NCI-H2227 treated with DMSO at 0.1 percent for 48 hours (cell line): Measurements from ENCODE around the gene TMEM87B.

Source experiments
- DNase-seq: peaks from one replicate; lab custom pipeline; 2025; lab: John Stamatoyannopoulos, UW

Gene TMEM87B, protein sequence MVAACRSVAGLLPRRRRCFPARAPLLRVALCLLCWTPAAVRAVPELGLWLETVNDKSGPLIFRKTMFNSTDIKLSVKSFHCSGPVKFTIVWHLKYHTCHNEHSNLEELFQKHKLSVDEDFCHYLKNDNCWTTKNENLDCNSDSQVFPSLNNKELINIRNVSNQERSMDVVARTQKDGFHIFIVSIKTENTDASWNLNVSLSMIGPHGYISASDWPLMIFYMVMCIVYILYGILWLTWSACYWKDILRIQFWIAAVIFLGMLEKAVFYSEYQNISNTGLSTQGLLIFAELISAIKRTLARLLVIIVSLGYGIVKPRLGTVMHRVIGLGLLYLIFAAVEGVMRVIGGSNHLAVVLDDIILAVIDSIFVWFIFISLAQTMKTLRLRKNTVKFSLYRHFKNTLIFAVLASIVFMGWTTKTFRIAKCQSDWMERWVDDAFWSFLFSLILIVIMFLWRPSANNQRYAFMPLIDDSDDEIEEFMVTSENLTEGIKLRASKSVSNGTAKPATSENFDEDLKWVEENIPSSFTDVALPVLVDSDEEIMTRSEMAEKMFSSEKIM

DNA sequence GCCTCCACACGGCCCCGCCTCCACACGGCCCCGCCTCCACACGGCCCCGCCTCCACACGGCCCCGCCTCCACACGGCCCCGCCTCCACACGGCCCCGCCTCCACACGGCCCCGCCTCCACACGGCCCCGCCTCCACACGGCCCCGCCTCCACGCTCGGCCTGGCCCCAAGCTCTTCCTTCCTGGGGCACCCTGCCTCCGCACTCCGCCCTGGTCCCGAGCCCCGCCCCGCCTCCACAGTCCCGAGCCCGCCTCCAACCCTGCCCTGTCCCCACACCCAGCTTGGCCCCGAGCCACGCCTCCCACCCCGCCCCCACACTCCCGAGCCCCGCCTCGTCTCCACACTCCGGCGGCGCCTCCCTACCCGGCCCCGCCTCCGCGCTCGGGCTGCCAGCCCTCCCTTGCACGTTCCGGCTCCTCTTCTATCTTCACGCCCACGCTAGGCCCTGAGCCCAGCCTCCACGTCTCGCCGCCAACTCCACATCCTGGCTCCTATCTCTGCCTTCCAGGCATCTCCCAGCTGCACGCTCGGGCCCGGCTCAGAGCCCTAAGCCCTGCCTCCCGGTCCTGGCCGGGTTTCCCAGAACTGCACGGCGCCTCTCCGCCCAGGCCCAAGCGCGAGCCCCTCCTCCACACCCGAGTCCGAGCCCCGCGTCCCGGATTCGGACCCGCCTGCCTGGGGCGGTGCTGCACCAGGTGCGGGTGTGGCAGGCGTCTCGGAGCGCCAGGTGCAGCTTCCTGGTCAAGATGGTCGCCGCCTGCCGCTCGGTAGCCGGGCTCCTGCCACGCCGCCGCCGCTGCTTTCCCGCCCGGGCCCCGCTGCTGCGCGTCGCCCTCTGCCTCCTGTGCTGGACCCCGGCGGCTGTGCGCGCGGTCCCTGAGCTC is at the start of gene TMEM87B:
Gene TMEM87B (plus strand): TSS at position 423 of the 883 bp plus-strand sequence. CDS start 323 bp downstream, at position 746.
- DNase-seq = peak; percentile 92

DNA sequence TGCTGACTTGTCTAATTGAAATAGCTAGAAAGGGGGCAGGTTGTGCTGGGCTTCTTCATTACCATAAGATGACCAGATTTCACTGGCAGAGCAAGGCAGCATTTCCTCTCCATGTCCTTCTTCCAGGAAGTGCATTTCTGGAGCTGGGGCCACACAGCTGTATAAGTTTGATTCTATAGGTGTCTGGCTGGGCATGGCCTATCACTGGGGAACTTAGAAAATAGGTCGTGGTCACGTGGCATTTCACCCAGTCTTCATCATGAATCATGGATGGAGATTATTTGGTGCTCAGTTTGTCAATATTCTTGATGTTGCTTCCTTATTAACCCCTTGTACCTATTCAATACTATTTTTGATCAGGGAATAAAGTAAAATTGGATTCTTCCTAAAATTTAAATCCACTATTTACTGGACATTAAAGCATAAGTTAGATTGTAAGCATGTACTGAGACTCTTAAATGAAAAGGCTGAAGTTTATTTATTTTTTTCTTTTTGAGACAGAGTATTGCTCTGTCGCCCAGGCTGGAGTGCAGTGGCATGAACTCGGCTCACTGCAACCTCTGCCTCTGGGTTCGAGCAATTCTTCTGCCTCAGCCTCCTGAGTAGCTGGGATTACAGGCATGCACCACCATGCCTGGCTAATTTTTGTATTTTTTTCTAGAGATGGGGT is 49.5 kb upstream of the TMEM87B start:
- no peak for DNase-seq

DNA sequence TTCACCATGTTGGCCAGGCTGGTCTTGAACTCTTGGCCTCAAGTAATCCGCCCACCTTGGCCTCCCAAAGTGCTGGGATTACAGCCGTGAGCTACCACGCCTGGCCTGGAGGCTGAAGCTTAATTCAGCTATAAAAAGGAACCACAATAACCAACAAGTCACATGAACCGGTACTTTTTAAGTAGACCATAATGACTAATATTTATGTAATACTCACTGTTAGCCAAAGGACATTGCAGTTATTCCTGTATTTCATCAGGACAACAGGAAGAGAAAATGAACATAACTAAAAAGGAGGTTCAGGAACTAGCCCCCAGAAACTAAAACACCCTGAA is 49.0 kb upstream of the TMEM87B start:
- DNase-seq = no peak

DNA sequence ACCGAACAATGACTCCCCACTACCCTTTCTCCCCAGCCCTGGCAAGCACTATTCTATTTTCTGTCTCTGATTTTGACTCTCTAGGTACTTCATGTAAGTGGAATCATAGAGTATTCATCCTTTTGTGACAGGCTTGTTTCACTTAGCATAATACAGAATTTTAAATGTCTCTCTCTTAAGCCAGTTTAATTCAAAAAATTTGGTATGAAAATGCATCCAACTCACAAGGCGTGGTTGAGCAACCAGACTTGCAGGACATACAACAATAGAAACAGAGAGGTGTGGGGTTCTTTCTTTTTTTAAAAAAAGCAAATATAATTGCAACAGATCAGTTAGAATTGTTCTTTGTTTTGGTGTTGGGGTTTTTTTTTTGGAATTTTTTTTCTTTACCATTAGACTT is 47.6 kb upstream of the TMEM87B start:
- no peak for DNase-seq

DNA sequence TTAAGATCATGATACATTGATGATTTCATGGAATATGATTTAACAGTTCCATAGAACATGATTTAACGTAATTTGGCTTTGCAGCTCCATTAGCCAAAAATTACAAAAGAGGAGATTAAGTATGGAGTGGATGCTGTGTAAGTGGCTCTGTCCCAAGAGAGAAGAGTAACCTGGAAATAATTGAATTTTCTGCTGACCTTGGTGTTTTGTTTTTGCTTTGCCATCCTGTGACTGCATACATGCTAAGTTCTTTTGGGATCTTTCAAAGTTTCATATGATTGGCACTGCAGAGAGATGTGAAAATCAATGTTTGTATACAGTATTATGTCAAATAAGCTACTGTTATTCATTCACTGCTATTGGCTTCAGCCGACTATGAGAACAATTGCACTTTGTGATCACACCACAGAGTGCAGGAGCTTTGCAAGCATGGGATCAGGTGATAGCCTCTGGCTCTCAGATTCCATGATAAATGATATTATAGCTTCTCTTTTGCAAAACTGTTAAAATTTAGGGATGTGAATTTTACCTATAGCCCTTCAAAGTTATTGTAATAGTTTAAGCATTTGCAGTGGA is 46.1 kb upstream of the TMEM87B start:
- DNase-seq = no peak

DNA sequence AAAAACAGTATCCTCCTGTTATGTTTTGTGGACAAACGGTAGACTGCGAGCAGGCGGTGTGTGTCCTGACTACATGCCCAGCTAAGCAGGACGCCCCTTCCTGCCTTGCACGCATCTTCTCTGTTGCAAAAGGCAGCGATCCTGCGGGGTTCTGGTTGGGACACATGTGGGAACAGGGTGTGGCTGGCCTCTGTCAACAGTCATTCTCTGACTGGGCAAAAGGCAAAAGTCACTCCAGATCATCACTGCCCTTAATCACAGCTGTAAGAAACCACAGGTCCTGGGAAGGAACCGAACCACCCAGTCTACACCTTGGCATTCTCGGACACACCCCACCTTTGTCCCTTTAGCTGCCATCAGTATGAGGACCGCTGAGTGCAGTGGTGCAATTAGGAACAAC is 44.3 kb upstream of the TMEM87B start:
- DNase-seq = no peak

DNA sequence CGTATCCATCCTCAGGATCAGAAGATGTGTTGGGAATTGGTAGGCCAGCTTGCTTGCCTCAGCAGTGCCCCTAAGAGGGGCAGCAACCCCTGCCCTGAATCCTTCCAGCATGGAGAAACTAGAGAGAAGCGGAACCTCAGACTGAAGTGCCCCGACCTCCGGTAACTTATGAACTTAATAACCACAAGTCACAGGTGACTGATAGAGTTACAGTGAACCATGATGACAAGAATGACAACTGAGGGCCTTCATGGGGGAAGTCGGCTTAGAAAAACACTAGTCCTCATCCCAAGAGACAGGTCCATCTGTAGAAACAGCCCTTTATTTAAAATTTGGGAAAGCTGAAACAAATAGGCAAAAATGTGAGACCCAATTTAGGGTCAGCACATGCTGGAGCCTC is 42.5 kb upstream of the TMEM87B start:
- no peak for DNase-seq

DNA sequence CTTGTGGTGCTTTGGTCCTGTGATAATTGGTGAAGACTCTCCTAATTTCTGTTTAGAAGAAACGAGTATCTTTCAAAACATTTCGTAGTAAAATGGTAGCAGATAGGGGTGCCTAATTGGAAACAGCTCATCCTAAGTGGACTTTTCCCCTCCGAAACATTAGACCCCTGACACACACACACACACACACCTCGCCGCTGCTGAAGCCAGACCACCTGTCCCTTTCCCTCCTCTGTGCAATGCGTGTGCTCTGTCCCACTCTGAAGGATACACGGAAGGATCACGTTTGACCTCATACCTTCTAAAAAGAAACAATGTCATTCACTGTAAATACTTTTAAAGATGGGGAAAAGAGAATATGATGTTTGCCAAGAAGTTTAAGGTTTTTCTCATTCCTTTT is 36.2 kb upstream of the TMEM87B start:
- no peak for DNase-seq

DNA sequence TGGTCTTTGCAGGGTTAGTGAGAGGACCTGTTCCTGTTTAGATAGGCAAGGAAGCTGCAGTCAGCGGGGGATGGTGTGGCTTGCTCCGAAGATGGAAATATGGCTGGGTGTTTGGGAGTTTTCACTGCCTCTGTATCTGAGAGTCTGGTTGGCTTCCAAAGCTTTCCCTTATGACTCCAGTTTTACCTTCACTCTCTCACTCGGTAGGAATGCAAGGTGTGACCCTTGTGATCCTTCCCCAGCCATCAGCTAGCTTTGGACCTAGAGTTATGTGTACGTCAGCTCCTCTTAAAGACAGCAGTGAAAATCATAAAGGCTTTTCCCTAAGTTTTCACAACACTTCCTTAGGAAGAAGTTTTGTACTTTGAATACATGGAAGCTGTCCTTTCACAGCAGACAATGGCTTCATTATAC is 35.5 kb upstream of the TMEM87B start:
- no peak for DNase-seq

DNA sequence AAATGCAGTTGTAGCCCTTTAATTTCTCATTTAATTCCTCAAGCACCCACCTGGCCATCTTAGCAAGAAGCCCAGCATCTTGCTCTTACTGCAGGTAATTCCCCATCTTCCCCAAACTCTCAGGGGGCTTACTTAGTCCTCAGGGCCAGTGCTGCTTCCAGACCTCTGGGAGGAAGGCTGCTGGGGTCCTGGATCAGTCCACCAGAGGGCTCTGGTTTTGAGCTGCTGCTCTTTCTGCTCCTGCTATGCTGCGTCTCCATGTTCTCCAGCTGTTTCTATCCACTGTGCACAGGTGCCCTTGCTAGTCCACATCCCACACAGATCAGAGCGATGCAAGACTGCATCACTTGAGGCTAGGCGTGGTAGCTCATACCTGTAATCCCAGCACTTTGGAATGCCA is 34.5 kb upstream of the TMEM87B start:
- DNase-seq = no peak

DNA sequence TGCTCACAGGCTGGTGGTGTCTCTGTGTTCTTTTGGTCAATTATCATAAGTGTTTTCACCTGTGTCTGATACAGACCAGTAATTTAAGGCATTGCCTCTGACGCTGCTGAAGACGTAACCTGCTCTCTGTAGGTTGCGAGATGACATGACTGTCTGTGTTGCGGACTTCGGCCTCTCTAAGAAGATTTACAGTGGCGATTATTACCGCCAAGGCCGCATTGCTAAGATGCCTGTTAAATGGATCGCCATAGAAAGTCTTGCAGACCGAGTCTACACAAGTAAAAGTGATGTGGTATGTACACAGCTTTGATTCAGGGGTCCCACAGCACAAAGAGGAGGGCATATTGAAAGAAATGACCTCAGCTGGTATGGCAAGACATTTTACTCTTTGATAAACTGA is 33.8 kb upstream of the TMEM87B start:
- DNase-seq = peak; percentile 62

DNA sequence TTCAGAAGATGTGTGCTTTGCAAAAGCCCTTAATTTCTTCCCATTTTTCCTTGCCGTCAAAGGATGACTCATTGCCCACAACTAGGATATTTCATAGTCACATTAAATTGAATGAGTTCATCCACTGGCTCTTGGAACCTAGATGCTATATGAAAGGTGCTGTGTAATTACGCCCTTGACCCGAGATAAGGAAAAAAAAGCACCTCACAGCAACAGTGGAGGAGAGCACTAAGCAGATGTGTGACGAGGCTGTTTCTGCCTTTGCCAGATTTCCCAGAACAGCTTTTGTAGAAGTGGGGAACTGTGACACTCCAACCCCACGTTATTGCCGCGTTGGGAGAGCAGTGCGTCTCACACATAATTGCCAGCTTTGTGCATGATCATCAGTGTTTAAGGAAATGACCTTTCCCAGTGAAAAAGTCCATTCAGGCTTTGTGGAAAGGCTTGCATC is 33.3 kb upstream of the TMEM87B start:
- peak; percentile 76 for DNase-seq

DNA sequence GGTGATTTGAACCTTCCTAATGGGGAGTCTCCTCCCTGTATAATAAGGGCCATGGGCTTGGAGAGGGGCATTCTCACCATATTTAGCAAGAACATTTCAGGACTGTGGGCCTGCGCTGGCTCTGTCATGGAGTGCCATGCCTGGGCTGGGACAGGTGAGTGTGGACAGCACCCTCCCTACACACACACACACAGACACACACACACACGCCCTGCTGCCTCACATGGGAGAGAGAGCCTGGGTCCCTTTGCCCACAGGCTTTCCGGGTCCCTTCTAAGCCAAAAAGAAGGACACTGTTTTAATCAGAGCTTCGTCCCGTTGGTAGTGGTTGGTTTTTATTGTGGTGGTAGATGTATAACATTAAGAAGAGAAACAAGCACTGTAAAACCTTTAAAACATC is 31.4 kb upstream of the TMEM87B start:
- DNase-seq = no peak

DNA sequence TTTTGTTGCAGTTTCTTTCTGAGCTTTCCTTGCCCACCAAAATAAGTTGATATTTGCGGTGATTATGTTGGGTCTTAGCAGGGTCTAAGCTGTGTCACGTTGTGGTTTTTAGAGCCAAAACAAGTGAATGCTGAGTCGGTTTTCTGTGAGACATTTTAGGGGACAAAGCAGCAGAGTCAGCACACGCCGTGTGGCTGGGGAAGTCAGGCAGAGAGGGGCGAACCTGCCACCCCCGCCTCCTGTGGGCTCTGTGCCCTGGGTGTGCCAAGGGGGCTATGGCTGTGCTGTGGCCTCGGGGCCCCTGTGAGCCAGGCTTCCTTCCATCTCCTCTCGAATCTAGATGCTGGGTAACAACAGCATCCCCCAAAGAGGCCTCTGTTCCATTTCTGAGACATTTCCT is 30.8 kb upstream of the TMEM87B start:
- no peak for DNase-seq

DNA sequence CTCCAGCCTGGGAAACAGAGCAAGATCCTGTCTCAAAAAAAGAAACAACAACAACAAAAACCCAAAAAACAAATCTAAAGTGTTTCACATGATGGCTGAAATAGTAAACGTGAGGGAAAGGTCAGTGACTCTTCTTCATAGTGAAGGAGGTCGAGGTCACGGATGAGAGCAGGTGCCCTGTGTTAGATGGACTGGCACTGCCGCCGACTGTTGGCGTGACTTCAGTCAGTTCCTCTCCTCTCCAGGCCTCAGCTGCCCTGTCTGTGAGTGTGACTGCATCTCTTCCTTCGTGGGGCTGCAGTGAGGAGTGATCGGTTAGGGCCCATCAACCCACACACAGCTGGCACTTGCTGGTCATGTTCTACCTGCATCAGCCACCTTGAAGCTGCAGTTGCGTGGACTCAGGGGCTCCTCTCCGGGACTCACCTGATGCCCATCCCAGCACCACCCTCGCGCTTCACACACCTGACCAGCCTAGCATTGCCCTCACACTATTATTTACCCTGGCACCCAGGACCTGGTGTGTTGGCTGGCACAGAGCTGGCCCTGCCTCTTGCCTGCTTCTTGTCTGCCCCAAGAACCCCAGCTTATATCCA is 30.1 kb upstream of the TMEM87B start:
- DNase-seq = no peak

DNA sequence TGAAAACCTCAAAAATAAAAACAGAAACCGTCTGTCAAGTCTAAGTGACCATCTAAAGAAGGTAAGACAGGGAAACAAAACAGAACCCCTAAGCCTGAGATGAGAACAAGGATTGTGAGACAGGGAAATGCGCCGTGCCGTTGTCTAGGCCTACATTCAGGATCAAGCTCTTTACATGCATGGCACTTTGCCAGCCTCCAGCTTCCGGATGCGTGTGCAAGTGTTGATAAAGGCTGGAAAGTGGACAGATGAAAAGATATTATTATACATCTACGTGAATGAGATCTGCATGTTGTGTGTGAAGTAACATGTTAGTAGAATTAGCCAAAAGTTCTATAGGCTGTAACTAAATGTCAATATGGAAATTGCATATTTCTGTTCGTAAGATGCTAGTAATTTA is 28.6 kb upstream of the TMEM87B start:
- no peak for DNase-seq

DNA sequence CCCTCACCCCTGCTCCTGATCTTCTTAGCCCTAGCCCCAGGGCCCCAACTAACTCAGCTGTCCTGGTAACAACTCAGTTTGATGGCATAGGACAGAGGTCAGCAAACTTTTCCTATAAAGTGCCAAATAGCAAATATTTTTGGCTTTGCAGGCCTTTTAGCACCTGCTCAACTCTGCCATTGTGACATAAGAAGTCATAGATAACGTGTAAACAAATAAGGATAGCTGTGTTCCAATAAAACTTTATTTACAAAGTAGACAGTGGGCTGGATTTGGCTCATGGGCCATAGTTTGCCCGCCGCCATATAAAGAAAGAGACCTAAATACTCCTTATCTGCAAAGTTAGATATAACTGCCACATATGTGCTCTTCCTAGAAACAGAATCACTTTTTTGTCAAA is 27.3 kb upstream of the TMEM87B start:
- DNase-seq = no peak

DNA sequence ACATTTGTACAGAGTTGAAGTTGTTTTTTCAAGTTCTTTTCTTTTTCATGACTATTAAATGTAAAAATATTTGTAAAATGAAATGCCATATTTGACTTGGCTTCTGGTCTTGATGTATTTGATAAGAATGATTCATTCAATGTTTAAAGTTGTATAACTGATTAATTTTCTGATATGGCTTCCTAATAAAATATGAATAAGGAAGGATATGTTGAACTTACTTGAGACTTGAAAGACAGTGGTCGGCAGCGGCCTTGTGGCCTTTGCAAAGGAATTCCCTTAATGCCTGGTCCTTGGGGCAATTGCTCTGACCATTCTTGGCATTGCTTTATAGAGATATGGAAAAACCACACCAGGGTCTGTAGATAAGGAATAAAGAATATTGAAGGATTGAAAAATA is 25.9 kb upstream of the TMEM87B start:
- DNase-seq = no peak

DNA sequence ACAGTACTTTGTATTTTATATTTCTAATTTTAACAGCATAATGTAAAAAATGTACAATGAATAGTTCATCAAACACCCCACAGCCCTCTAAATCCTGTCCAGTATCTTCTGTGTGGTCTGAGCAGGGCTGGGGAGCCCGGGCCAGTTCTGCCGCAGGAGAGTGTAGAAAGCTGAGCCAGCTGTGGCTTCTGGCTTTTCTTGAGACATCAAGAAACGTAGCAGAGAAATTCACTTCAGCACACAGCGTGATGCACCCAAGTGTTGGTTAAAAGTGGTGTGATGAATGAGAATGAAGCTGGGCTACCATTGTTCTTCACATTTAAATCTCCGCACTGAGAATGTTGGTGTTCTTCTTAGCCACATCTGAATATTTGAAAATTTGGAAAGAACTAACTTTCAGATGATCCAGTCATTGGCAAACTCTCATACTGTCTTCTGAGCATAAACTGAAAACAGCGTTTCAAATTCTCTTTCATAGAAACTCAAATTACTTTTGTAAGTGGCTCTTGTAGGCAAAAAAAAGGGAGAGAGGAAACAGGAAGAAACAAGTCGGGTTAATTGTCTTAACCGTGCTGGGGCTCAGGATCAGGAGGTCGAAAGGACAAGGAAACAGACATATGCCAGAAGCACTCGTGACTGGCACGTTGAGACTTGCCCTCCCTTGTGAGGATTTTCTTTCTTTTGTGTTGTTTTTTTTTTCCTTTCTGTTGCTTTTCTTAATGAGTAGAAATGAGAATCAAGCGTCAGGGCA is 23.4 kb upstream of the TMEM87B start:
- DNase-seq = peak; percentile 35

DNA sequence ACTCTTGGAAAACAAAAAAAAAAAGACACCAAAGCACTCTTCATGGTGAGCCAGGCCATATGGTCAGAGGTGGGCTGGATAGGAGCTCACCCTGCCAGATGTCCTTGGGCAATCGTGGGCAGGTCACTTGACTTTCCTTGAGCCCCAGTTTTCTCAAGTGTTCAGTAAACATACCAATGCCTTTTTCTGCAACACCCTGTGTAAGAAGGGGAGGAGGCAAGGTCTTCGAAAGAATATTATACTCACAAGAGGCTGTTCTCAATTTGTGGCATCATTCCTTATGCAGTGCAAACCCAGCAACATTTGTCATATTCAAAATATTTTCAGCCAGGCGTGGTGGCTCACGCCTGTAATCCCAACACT is 22.9 kb upstream of the TMEM87B start:
- DNase-seq = no peak
